HG03025 (cell line): ENCODE results near the gene KLHL6.
"Not testable (repeated sequence)": the region's sequence is repeated elsewhere in the genome, so short reads cannot be mapped to it uniquely, and the experiment has no call there.

Experiments
- ATAC-seq: cut with Tn5 transposase; IDR thresholded peaks from one replicate; pipeline ENCODE4 v1.9.1; 2021; ENCODE audit warnings: mild to moderate bottlenecking, moderate library complexity; ENCODE audit not compliant: unreplicated experiment, low FRiP score

The KLHL6 gene

GRCh38 chr3:183533412-183534132 is 21.9 kb downstream of the KLHL6 start:
- no peak for ATAC-seq

GRCh38 chr3:183532620-183533411 is 22.7 kb downstream of the KLHL6 start:
- no peak for ATAC-seq

GRCh38 chr3:183529717-183530116 is 25.8 kb downstream of the KLHL6 start:
- ATAC-seq, result no peak

GRCh38 chr3:183529185-183529584 is 26.3 kb downstream of the KLHL6 start:
- no peak for ATAC-seq

GRCh38 chr3:183528758-183529157 is 26.7 kb downstream of the KLHL6 start:
- not testable (repeated sequence) for ATAC-seq

GRCh38 chr3:183527428-183528379 is 27.8 kb downstream of the KLHL6 start:
- peak; percentile 86 for ATAC-seq

GRCh38 chr3:183526838-183527427 is 28.6 kb downstream of the KLHL6 start:
- ATAC-seq, result no peak

- no peak for ATAC-seq
Observed at GRCh38 chr3:183524476-183524875, 31.0 kb downstream of the KLHL6 start.

GRCh38 chr3:183520741-183521556 is 34.6 kb downstream of the KLHL6 start:
- not testable (repeated sequence) for ATAC-seq

- ATAC-seq, result not testable (repeated sequence)
Observed at GRCh38 chr3:183520295-183520694, 35.2 kb downstream of the KLHL6 start.

- no peak for ATAC-seq
Observed at GRCh38 chr3:183519891-183520290, 35.6 kb downstream of the KLHL6 start.

- ATAC-seq, result no peak
Observed at GRCh38 chr3:183518491-183519251, 36.8 kb downstream of the KLHL6 start.

- no peak for ATAC-seq
Observed at GRCh38 chr3:183517607-183518006, 37.9 kb downstream of the KLHL6 start.

GRCh38 chr3:183515968-183516851 is 39.3 kb downstream of the KLHL6 start:
- peak; percentile 47 for ATAC-seq

- no peak for ATAC-seq
Observed at GRCh38 chr3:183514021-183514420, 41.5 kb downstream of the KLHL6 start.

- ATAC-seq, result no peak
Observed at GRCh38 chr3:183513046-183513706, 42.3 kb downstream of the KLHL6 start.
